Osteoblast (primary cell): ENCODE data around the gene TMC8. TPM values are rescaled to one million over a fixed set of nuclear protein-coding genes. Genes with fewer than 3 reads are reported as not detected.

Source experiments
- DNase-seq: peaks from one replicate; pipeline ENCODE4 v3.0.0; 2011; ENCODE audit warnings: low spot score, mixed read lengths; ENCODE audit not compliant: insufficient read length; ENCODE audit errors: missing footprints
- H2AFZ ChIP-seq: 2 replicates; pipeline ENCODE4 v1.6.0; 2011; ENCODE audit warnings: mild to moderate bottlenecking, low read length
- H3K27ac ChIP-seq: 2 replicates; pipeline ENCODE4 v1.5.1; 2011; ENCODE audit warnings: mild to moderate bottlenecking, low read depth, low read length, moderate library complexity
- H3K27me3 ChIP-seq: 2 replicates; pipeline ENCODE4 v1.6.0; 2012; ENCODE audit warnings: mild to moderate bottlenecking, control low read depth, inconsistent platforms, low read length, moderate library complexity; ENCODE audit not compliant: insufficient read depth
- H3K36me3 ChIP-seq: 2 replicates; pipeline ENCODE4 v1.5.1; 2011; ENCODE audit warnings: mild to moderate bottlenecking, low read length, control low read depth, moderate library complexity; ENCODE audit not compliant: insufficient read depth
- H3K4me1 ChIP-seq: 2 replicates; pipeline ENCODE4 v1.5.1; 2011; ENCODE audit warnings: mild to moderate bottlenecking, low read length, control low read depth, moderate library complexity; ENCODE audit not compliant: insufficient read depth
- H3K4me2 ChIP-seq: 2 replicates; pipeline ENCODE4 v1.6.0; 2011; ENCODE audit warnings: mild to moderate bottlenecking, low read length; ENCODE audit not compliant: insufficient read depth
- H3K4me3 ChIP-seq: fragments of 200-600 bp; sonication (generic); 3 replicates; pipeline ENCODE4 v1.5.1; 2012; ENCODE audit warnings: mild to moderate bottlenecking, low read length, inconsistent platforms; ENCODE audit not compliant: insufficient read depth
- H3K79me2 ChIP-seq: 2 replicates; pipeline ENCODE4 v1.6.0; 2012; ENCODE audit warnings: mild to moderate bottlenecking, low read length, control low read depth, inconsistent platforms; ENCODE audit not compliant: insufficient read depth
- H3K9me3 ChIP-seq: 2 replicates; pipeline ENCODE4 v1.5.1; 2011; ENCODE audit warnings: low read depth, low read length, control low read depth
- H4K20me1 ChIP-seq: 2 replicates; pipeline ENCODE4 v1.6.0; 2012; ENCODE audit warnings: mild to moderate bottlenecking, low read length, control low read depth; ENCODE audit not compliant: insufficient read depth
- total RNA-seq: library from RNA; depleted of rRNA; stranded (reverse); fragments of >200 nt; gene quantifications from 2 replicates; pipeline ENCODE4 v1.2.3, GENCODE V29; 2012
- TF ChIP-seq, protein P1 (sequence below): IDR thresholded peaks from 2 replicates; pipeline ENCODE4 v1.5.1; 2011; ENCODE audit warnings: mild to moderate bottlenecking, low read depth, low read length, moderate library complexity; ENCODE audit errors: extremely low read depth

Gene TMC8
- total RNA-seq, 1 donor: not detected

DNA sequence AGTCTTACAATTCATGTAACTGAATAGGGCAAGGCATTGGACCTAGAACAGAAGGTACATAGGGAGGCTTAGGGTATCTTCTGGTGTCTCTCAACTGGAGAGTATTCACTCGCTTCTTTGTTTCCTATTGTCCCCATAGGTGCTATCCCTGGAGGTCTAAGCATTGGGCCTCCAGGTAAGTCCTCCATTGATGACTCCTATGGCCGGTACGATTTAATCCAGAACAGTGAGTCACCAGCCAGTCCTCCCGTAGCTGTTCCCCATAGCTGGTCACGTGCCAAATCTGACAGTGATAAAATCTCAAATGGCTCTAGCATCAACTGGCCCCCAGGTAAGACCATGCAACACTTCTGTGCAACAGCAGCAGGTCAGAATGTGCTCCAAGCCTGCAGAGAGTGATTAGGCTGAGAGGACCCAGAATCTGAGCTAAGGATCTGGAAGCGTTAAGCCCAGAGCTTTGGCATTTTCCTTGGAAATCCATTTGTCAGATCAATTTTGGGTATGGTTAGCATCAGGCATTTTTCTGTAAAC is 37.7 kb upstream of the TMC8 start:
- Histone ChIP-seq H3K27me3 (no peaks in the 10 kb centered on the region), H2AFZ (no peak overlapping the region), H3K27ac (no peak overlapping the region), H3K9me3 (no peaks in the 10 kb centered on the region), H3K4me2 (no peak overlapping the region), H3K79me2 (no peaks in the 10 kb centered on the region), H3K4me1 (no peaks in the 10 kb centered on the region), H3K36me3 (peaks cover 35% of the 10 kb centered on the region), H4K20me1 (no peaks in the 10 kb centered on the region), H3K4me3 (no peak overlapping the region)
- TF ChIP-seq, protein P1, sequence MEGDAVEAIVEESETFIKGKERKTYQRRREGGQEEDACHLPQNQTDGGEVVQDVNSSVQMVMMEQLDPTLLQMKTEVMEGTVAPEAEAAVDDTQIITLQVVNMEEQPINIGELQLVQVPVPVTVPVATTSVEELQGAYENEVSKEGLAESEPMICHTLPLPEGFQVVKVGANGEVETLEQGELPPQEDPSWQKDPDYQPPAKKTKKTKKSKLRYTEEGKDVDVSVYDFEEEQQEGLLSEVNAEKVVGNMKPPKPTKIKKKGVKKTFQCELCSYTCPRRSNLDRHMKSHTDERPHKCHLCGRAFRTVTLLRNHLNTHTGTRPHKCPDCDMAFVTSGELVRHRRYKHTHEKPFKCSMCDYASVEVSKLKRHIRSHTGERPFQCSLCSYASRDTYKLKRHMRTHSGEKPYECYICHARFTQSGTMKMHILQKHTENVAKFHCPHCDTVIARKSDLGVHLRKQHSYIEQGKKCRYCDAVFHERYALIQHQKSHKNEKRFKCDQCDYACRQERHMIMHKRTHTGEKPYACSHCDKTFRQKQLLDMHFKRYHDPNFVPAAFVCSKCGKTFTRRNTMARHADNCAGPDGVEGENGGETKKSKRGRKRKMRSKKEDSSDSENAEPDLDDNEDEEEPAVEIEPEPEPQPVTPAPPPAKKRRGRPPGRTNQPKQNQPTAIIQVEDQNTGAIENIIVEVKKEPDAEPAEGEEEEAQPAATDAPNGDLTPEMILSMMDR: no peak
- no peak for DNase-seq

DNA sequence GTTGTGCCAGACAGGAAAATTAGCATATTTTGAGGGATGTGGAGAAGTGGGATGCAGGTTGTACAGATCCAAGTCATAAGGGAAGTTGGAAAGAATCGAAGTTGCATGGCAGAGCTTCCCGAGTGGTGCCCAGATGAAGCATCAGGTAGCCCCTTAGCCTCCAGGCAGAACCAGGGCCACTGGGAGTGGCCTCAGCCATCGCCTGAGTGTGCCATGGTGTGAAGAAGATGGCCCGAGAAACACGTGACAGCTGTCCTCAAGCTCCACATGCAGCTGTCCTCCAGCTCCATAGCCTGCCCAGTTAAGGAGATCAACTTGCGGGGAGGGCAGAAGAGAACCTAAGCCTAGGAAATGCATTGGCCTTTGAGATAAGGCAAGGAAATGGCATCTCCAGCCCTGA is 35.5 kb upstream of the TMC8 start:
- Histone ChIP-seq H3K27me3 (no peaks in the 10 kb centered on the region), H3K9me3 (no peaks in the 10 kb centered on the region), H3K27ac (no peak overlapping the region), H3K36me3 (peaks cover 41% of the 10 kb centered on the region), H3K79me2 (no peaks in the 10 kb centered on the region), H3K4me3 (no peak overlapping the region), H2AFZ (no peak overlapping the region), H3K4me2 (no peak overlapping the region), H4K20me1 (no peaks in the 10 kb centered on the region), H3K4me1 (no peaks in the 10 kb centered on the region)
- TF ChIP-seq, protein P1: no peak
- DNase-seq: no peak

DNA sequence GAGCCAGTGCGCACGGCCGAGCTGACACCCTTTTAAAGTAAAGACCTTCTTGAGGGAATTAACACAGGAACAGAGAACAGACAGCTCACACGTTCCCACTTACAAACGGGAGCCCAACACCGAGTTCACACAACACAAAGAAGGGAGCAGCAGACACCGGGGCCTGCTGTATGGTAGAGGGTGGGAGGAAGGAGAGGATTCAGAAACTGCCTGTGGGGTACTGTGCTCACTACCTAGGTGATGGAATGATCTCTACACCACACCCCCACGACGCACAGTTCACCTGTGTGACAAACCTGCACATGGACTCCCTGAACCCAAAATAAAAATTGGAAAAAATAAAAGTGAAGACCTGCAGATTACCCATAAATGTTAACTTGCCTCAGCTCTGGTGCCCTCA is 34.5 kb upstream of the TMC8 start:
- H3K4me2 ChIP-seq: no peak overlapping the region
- H3K36me3 ChIP-seq: peaks cover 35% of the 10 kb centered on the region
- DNase-seq: no peak
- no peaks in the 10 kb centered on the region for H3K27me3 ChIP-seq
- no peak overlapping the region for H2AFZ ChIP-seq
- H4K20me1 ChIP-seq: no peaks in the 10 kb centered on the region
- H3K79me2 ChIP-seq: no peaks in the 10 kb centered on the region
- no peaks in the 10 kb centered on the region for H3K4me1 ChIP-seq
- H3K4me3 ChIP-seq: no peak overlapping the region
- H3K27ac ChIP-seq: no peak overlapping the region
- TF ChIP-seq, protein P1: no peak
- H3K9me3 ChIP-seq: no peaks in the 10 kb centered on the region

DNA sequence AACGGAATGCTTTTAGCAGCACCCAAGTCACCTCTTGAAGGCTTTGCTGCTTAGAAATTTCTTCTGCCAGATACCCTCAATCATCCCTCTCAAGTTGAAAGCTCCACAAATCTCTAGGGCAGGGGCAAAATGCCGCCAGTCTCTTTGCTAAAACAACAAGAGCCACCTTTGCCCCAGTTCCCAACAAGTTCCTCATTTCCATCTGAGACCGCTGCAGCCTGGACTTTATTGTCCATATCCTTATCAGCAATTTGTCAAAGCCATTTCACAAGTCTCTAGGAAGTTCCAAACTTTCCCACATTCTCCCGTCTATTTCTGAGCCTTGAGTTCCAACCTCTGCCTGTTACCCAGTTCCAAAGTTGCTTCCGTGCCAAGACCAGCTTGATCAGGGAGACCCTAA is 29.5 kb upstream of the TMC8 start:
- DNase-seq: no peak
- Histone ChIP-seq H3K4me1 (no peaks in the 10 kb centered on the region), H3K9me3 (no peaks in the 10 kb centered on the region), H4K20me1 (no peaks in the 10 kb centered on the region), H3K27me3 (no peaks in the 10 kb centered on the region), H3K79me2 (no peaks in the 10 kb centered on the region), H3K27ac (no peak overlapping the region), H3K36me3 (peaks cover 20% of the 10 kb centered on the region), H2AFZ (no peak overlapping the region), H3K4me3 (no peak overlapping the region), H3K4me2 (no peak overlapping the region)
- TF ChIP-seq, protein P1: no peak
